Stomach (tissue), 9 donors: ENCODE measurements around the gene LILRA6. TPM values are rescaled to one million over a fixed set of nuclear protein-coding genes. Genes with fewer than 3 reads are reported as not detected.
"Not testable (repeated sequence)": the region's sequence is repeated elsewhere in the genome, so short reads cannot be mapped to it uniquely, and the experiment has no call there.

ENCODE experiments used
- DNase-seq, 2 donors: peaks; one replicate each; pipeline versions ENCODE4 v3.0.0 to v3.0.0-alpha.2; 2013 to 2019
- H3K27ac ChIP-seq, 5 donors: fragments of 200-600 bp in 4 of 5; sonication (generic) in 4 of 5; one replicate each; pipeline ENCODE4 v1.5.1; 2013 to 2019; ENCODE audit warnings: mild to moderate bottlenecking in 1 of 5, moderate library complexity in 1 of 5
- H3K27me3 ChIP-seq, 3 donors: fragments of 200-600 bp; sonication (generic); one replicate each; pipeline ENCODE4 v1.5.1; 2017 to 2019; ENCODE audit warnings: mixed run types in 1 of 3
- H3K36me3 ChIP-seq, 4 donors: fragments of 200-600 bp; sonication (generic); 1 replicate in 3 of 4; 2 replicates in 1 of 4; pipeline ENCODE4 v1.5.1; 2016 to 2019
- H3K4me1 ChIP-seq, 4 donors: fragments of 200-600 bp; sonication (generic); one replicate each; pipeline ENCODE4 v1.5.1; 2016 to 2019
- H3K4me3 ChIP-seq, 4 donors: fragments of 200-600 bp; sonication (generic) in 3 of 4; one replicate each; pipeline ENCODE4 v1.5.1; 2016 to 2019; ENCODE audit warnings: mild to moderate bottlenecking in 1 of 4
- H3K9me3 ChIP-seq, 4 donors: fragments of 200-600 bp; sonication (generic); one replicate each; pipeline ENCODE4 v1.5.1; 2016 to 2019
- CTCF ChIP-seq, 7 experiments: fragments of 450-650 bp in 4 of 7; fragments of 200-600 bp in 3 of 7; sonication (generic) in 3 of 7; IDR thresholded peaks; one replicate each; pipeline ENCODE4 v1.5.1; 2016 to 2019; ENCODE audit warnings: antibody characterized with exemption in 7 of 7, control low read depth in 2 of 7, mild to moderate bottlenecking in 1 of 7
- EP300 ChIP-seq: sonication (generic); formaldehyde crosslinking; IDR thresholded peaks from one replicate; pipeline ENCODE4 v1.6.1; 2017; ENCODE audit warnings: antibody characterized with exemption
- POLR2A ChIP-seq, 4 donors: fragments of 450-650 bp; IDR thresholded peaks; one replicate each; pipeline ENCODE4 v1.6.1; 2016; ENCODE audit warnings: antibody characterized with exemption in 4 of 4, control low read depth in 2 of 4, mild to moderate bottlenecking in 1 of 4, moderate library complexity in 1 of 4
- POLR2AphosphoS5 ChIP-seq, 3 donors: sonication (generic); formaldehyde crosslinking; IDR thresholded peaks; one replicate each; pipeline ENCODE4 v1.6.1; 2016; ENCODE audit warnings: antibody characterized with exemption in 3 of 3
- WGBS, 5 donors: extraction: QIAGEN DNeasy Blood & Tissue Kit in 3 of 5; methylation state at CpG; one replicate each; pipeline versions ENCODE4 v1.1.5 to v1.1.7; 2013 to 2018; 5-methylcytosine and 5-hydroxymethylcytosine counted together
- intact Hi-C: fragments of 100-400 bp; cut with DNase I; formaldehyde crosslinking; loops from one replicate; pipeline ENCODE4 v1.15.1; 2023; ENCODE audit warnings: low total_unique reads
- polyA plus RNA-seq, 3 donors: library from polyadenylated mRNA; stranded (reverse); fragments of 200-250 nt; gene quantifications; one replicate each; pipeline ENCODE4 v1.2.3, GENCODE V29; 2013
- total RNA-seq, 5 donors: library from RNA; depleted of rRNA; stranded (reverse); fragments of >200 nt; gene quantifications; one replicate each; pipeline versions ENCODE4 v1.1.0 to v1.2.3, GENCODE V29; 2014 to 2016
- donor health status: healthy with polysubstance abuse.
- donor health status: Bipolar disorder and iron deficiency.
- donor health status: healthy.

Gene LILRA6
- total and polyA plus RNA-seq, 8 donors, result 0.20 to 3.8 (median 0.81) TPM; not detected in 1

- Histone ChIP-seq H3K4me3 (no peak overlapping the region), H3K36me3 (no peaks in the 10 kb centered on the region), H3K27me3 (peaks cover 0 to 33% (median 11%) of the 10 kb centered on the region in 3 donors), H3K27ac (no peak overlapping the region), H3K4me1 (peaks cover 0 to 12% (median 3%) of the 10 kb centered on the region in 4 donors), H3K9me3 (peaks cover 0 to 6% (median 0%) of the 10 kb centered on the region in 4 donors)
- TF ChIP-seq POLR2A (IDR thresholded peaks at IDR 0.05) (no peak), POLR2AphosphoS5 (IDR thresholded peaks at IDR 0.05) (no peak), EP300 (no peak), CTCF (IDR thresholded peaks at IDR 0.05) (no peak)
- 4 to 73% (median 60%) methylated on average over 3 to 5 of the region's 5 CpGs for WGBS, 5 donors
- DNase-seq, result peak in 1 of 2 donors; percentile 11
- intact Hi-C loops, result loop anchor here (5.0 kb wide), 1 partner anchor 62 kb away; the partner anchor contains the start of gene TMC4
Measured at GRCh38 chr19:54233941-54234340, 8.6 kb downstream of the LILRA6 start.

- peaks cover 0 to 12% (median 3%) of the 10 kb centered on the region in 4 donors for H3K4me1 ChIP-seq
- WGBS, 5 donors, result 11 to 19% (median 16%) methylated on average over 18 to 21 of the region's 21 CpGs
- H3K27ac ChIP-seq, result no peak overlapping the region
- TF ChIP-seq POLR2AphosphoS5 (IDR thresholded peaks at IDR 0.05) (peak in 2 of 3 donors; percentile 12 to 49), CTCF (IDR thresholded peaks at IDR 0.05) (peak in 5 of 7 experiments; percentile 81 to 90 (median 90)), EP300 (no peak)
- H3K4me3 ChIP-seq, result no peak overlapping the region
- DNase-seq, result peak; percentile 92 to 94
- H3K27me3 ChIP-seq, result peaks cover 0 to 31% (median 10%) of the 10 kb centered on the region in 3 donors
- no peaks in the 10 kb centered on the region for H3K36me3 ChIP-seq
- peaks cover 0 to 6% (median 0%) of the 10 kb centered on the region in 4 donors for H3K9me3 ChIP-seq
- intact Hi-C loops, result loop anchor here (5.0 kb wide), 1 partner anchor 59 kb away; the partner anchor contains the start of gene TMC4
Measured at GRCh38 chr19:54231077-54231931, 11.3 kb downstream of the LILRA6 start.

- Histone ChIP-seq H3K27me3 (peaks cover 0 to 23% (median 10%) of the 10 kb centered on the region in 3 donors), H3K4me1 (peaks cover 0 to 12% (median 3%) of the 10 kb centered on the region in 4 donors), H3K4me3 (no peak overlapping the region), H3K27ac (no peak overlapping the region), H3K36me3 (no peaks in the 10 kb centered on the region), H3K9me3 (peaks cover 0 to 4% (median 0%) of the 10 kb centered on the region in 4 donors)
- TF ChIP-seq POLR2A (IDR thresholded peaks at IDR 0.05), result no peak
- intact Hi-C loops, result loop anchor here (5.0 kb wide), 1 partner anchor 58 kb away; the partner anchor contains the start of gene TMC4
- 70 to 72% (median 71%) methylated on average over 7 of the region's 7 CpGs for WGBS, 5 donors
- DNase-seq, result no peak
Measured at GRCh38 chr19:54230031-54230430, 12.6 kb downstream of the LILRA6 start.

GRCh38 chr19:54229146-54229545 is 13.4 kb downstream of the LILRA6 start:
- no peak for DNase-seq

GRCh38 chr19:54224619-54225018 is 18.0 kb downstream of the LILRA6 start:
- DNase-seq, H3K9me3 ChIP-seq, intact Hi-C loops, H3K4me1 ChIP-seq, H3K4me3 ChIP-seq, H3K36me3 ChIP-seq, H3K27ac ChIP-seq: not testable (repeated sequence)
- WGBS, 5 donors, result 73 to 80% (median 78%) methylated on average over 9 to 10 of the region's 10 CpGs
- H3K27me3 ChIP-seq, result peaks cover 0 to 33% (median 16%) of the 10 kb centered on the region in 3 donors

More at GRCh38 chr19:54229146-54229545, 13.4 kb downstream of the LILRA6 start:
- intact Hi-C loops, result no loop called here
- Histone ChIP-seq H3K4me3 (no peak overlapping the region), H3K27ac (no peak overlapping the region), H3K27me3 (peaks cover 0 to 24% (median 9%) of the 10 kb centered on the region in 3 donors), H3K9me3 (no peaks in the 10 kb centered on the region), H3K36me3 (no peaks in the 10 kb centered on the region), H3K4me1 (peaks cover 0 to 12% (median 3%) of the 10 kb centered on the region in 4 donors)
- WGBS, 5 donors, result 82 to 94% (median 89%) methylated on average over 8 of the region's 8 CpGs
- TF ChIP-seq POLR2AphosphoS5 (IDR thresholded peaks at IDR 0.05), result no peak
- no peak for TF ChIP-seq POLR2A (IDR thresholded peaks at IDR 0.05)
- no peak for TF ChIP-seq EP300

GRCh38 chr19:54223937-54224281 is 18.7 kb downstream of the LILRA6 start:
- intact Hi-C loops, result loop anchor here (2.0 kb wide), 1 partner anchor 23 kb away; no protein-coding TSS in a partner anchor
- H3K27me3 ChIP-seq, result peaks cover 0 to 37% (median 16%) of the 10 kb centered on the region in 3 donors
- DNase-seq, H3K27ac ChIP-seq, H3K4me3 ChIP-seq, H3K9me3 ChIP-seq, H3K4me1 ChIP-seq, H3K36me3 ChIP-seq: not testable (repeated sequence)
- 42 to 65% (median 47%) methylated on average over 4 to 5 of the region's 5 CpGs for WGBS, 5 donors

- H3K9me3 ChIP-seq, H3K4me1 ChIP-seq, DNase-seq: not testable (repeated sequence)
- WGBS, 5 donors, result 46 to 50% (median 48%) methylated on average over 14 of the region's 14 CpGs
- peak overlapping the region in 1 of 4 donors; percentile 32 for H3K4me3 ChIP-seq
- H3K27ac ChIP-seq, result peak overlapping the region in 2 of 5 donors; percentile 49 to 71
- H3K36me3 ChIP-seq, result peaks cover 0 to 14% (median 6%) of the 10 kb centered on the region in 4 donors
- H3K27me3 ChIP-seq, result peaks cover 0 to 37% (median 16%) of the 10 kb centered on the region in 3 donors
- intact Hi-C loops, result loop anchor here (2.0 kb wide), 1 partner anchor 23 kb away; no protein-coding TSS in a partner anchor
Measured at GRCh38 chr19:54223277-54223936, 19.2 kb downstream of the LILRA6 start.

GRCh38 chr19:54222474-54223276 is 19.9 kb downstream of the LILRA6 start, which contains the start of gene LILRB3:
LILRB3 (minus strand) TSS chr19:54223007; CDS start chr19:54222976, 31 bp downstream.
- Histone ChIP-seq H3K4me3 (peak within 1 kb of the TSS in 3 of 4 donors; percentile 7 to 32 (median 20)), H3K27me3 (peaks cover 0 to 37% (median 16%) of the 10 kb centered on the region in 3 donors), H3K27ac (peak within 1 kb of the TSS in 3 of 5 donors; percentile 37 to 71 (median 49)), H3K36me3 (peaks cover 0 to 19% (median 8%) of the 10 kb centered on the region in 4 donors)
- H3K4me1 ChIP-seq, DNase-seq, H3K9me3 ChIP-seq: not testable (repeated sequence)
- intact Hi-C loops, result loop anchor here (2.0 kb wide), 1 partner anchor 24 kb away; no protein-coding TSS in a partner anchor
- WGBS, 5 donors, result 62 to 69% (median 64%) methylated on average over 13 to 16 of the region's 16 CpGs
